ENCODE results near the gene DRD1.
"Not testable (repeated sequence)": the region's sequence is repeated elsewhere in the genome, so short reads cannot be mapped to it uniquely, and the experiment has no call there.

Gene DRD1

GRCh38 chr5:175410926-175411325 is 33.1 kb downstream of the DRD1 start:
- Histone ChIP-seq H3K4me3 (ENCODE audit: low read length) (no peak overlapping the region), H3K4me1 (ENCODE audit: control insufficient read depth, insufficient read depth, low read length) (no peaks in the 10 kb centered on the region), H3K27ac (ENCODE audit: low read depth, low read length) (no peak overlapping the region), H3K36me3 (ENCODE audit: control insufficient read depth, insufficient read depth, low read length) (no peaks in the 10 kb centered on the region), H3K27me3 (ENCODE audit: control insufficient read depth, insufficient read depth, low read length) (no peaks in the 10 kb centered on the region), H3K9ac (ENCODE audit: low read length) (no peak overlapping the region)

DNA sequence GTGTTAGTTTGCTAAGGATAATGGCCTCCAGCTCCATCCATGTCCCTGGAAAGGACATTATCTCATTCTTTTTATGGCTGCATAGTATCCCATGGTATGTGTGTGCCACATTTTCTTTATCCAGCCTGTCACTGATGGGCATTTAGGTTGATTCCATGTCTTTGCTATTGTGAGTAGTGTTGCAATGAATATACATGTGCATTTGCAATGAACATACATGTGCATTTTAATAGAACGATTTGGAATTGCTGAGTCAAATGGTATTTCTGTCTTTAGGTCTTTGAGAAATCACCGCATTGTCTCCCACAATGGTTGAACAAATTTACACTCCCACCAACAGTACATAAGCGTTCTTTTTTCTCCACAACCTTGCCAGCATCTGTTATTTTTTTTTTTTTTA is 37.7 kb downstream of the DRD1 start:
- Histone ChIP-seq H3K36me3 (ENCODE audit: control insufficient read depth, insufficient read depth, low read length) (no peaks in the 10 kb centered on the region), H3K4me1 (ENCODE audit: control insufficient read depth, insufficient read depth, low read length) (no peaks in the 10 kb centered on the region), H3K27me3 (ENCODE audit: control insufficient read depth, insufficient read depth, low read length) (no peaks in the 10 kb centered on the region), H3K27ac (ENCODE audit: low read depth, low read length) (no peak overlapping the region), H3K4me3 (ENCODE audit: low read length) (no peak overlapping the region), H3K9ac (ENCODE audit: low read length) (no peak overlapping the region)

GRCh38 chr5:175397590-175398297 is 46.2 kb downstream of the DRD1 start:
- not testable (repeated sequence) for H3K27ac ChIP-seq (ENCODE audit: low read depth, low read length); H3K9ac ChIP-seq (ENCODE audit: low read length); H3K36me3 ChIP-seq (ENCODE audit: control insufficient read depth, insufficient read depth, low read length); H3K27me3 ChIP-seq (ENCODE audit: control insufficient read depth, insufficient read depth, low read length); H3K4me1 ChIP-seq (ENCODE audit: control insufficient read depth, insufficient read depth, low read length); H3K4me3 ChIP-seq (ENCODE audit: low read length)

DNA sequence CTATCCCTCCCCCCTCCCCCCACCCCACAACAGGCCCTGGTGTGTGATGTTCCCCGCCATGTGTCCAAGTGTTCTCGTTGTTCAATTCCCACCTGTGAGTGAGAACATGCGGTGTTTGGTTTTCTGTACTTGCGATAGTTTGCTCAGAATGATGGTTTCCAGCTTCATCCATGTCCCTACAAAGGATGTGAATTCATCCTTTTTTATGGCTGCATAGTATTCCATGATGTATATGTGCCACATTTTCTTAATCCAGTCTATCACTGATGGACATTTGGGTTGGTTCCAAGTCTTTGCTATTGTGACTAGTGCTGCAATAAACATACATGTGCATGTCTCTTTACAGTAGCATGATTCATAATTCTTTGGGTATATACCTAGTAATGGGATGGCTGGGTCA is 48.6 kb downstream of the DRD1 start:
- H3K4me3 ChIP-seq (ENCODE audit: low read length); H3K27ac ChIP-seq (ENCODE audit: low read depth, low read length); H3K4me1 ChIP-seq (ENCODE audit: control insufficient read depth, insufficient read depth, low read length); H3K36me3 ChIP-seq (ENCODE audit: control insufficient read depth, insufficient read depth, low read length); H3K9ac ChIP-seq (ENCODE audit: low read length); H3K27me3 ChIP-seq (ENCODE audit: control insufficient read depth, insufficient read depth, low read length): not testable (repeated sequence)

DNA sequence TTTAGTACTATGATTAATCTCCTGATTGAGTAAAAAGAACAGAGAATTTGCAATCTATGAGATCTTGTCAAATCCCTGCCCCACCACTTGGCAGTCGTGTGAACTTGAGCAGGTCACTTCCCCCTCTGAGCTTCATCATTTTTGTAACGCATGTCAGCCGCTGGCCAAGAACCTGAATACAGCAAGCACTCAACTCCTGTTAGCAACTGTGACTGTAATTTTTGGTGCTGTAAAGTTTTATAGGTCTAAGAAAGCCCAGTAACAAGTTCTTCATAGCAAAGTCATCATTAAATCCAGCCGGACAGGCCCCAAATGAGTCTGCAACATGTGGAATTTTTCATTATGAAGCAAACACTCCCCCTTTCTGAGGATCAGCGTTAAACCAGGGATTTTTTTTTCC is 49.4 kb downstream of the DRD1 start:
- H3K4me1 ChIP-seq (ENCODE audit: control insufficient read depth, insufficient read depth, low read length), result no peaks in the 10 kb centered on the region
- H3K27ac ChIP-seq (ENCODE audit: low read depth, low read length), result no peak overlapping the region
- no peak overlapping the region for H3K9ac ChIP-seq (ENCODE audit: low read length)
- no peaks in the 10 kb centered on the region for H3K27me3 ChIP-seq (ENCODE audit: control insufficient read depth, insufficient read depth, low read length)
- H3K36me3 ChIP-seq (ENCODE audit: control insufficient read depth, insufficient read depth, low read length), result no peaks in the 10 kb centered on the region
- H3K4me3 ChIP-seq (ENCODE audit: low read length), result no peak overlapping the region

GRCh38 chr5:175393897-175394296 is 50.1 kb downstream of the DRD1 start:
- Histone ChIP-seq H3K36me3 (ENCODE audit: control insufficient read depth, insufficient read depth, low read length) (no peaks in the 10 kb centered on the region), H3K4me1 (ENCODE audit: control insufficient read depth, insufficient read depth, low read length) (no peaks in the 10 kb centered on the region), H3K27me3 (ENCODE audit: control insufficient read depth, insufficient read depth, low read length) (no peaks in the 10 kb centered on the region), H3K4me3 (ENCODE audit: low read length) (no peak overlapping the region), H3K27ac (ENCODE audit: low read depth, low read length) (no peak overlapping the region), H3K9ac (ENCODE audit: low read length) (no peak overlapping the region)

DNA sequence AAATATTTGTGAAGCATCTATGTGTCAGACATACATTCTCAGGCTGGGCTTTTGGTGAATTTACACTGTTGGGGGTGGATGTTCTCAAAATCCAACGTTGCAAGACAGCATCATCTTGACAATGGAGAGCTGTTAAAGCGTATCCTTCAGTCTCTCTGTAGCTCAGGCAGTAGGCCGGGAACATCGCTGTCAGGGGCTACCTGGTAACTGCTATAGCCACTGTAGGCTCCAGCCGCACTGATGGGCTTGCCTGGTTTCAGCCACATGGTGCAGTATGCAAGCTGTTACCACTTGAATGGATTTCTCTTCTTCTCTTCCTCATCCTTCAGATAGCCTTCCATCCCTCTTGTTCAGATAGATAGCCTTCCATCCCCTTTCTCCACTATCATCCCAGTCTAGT is 51.7 kb downstream of the DRD1 start:
- no peak overlapping the region for H3K27ac ChIP-seq (ENCODE audit: low read depth, low read length)
- H3K9ac ChIP-seq (ENCODE audit: low read length), result no peak overlapping the region
- H3K36me3 ChIP-seq (ENCODE audit: control insufficient read depth, insufficient read depth, low read length), result no peaks in the 10 kb centered on the region
- H3K4me1 ChIP-seq (ENCODE audit: control insufficient read depth, insufficient read depth, low read length), result no peaks in the 10 kb centered on the region
- H3K27me3 ChIP-seq (ENCODE audit: control insufficient read depth, insufficient read depth, low read length), result no peaks in the 10 kb centered on the region
- H3K4me3 ChIP-seq (ENCODE audit: low read length), result no peak overlapping the region

GRCh38 chr5:175390352-175391083 is 53.5 kb downstream of the DRD1 start:
- Histone ChIP-seq H3K36me3 (ENCODE audit: control insufficient read depth, insufficient read depth, low read length) (no peaks in the 10 kb centered on the region), H3K9ac (ENCODE audit: low read length) (no peak overlapping the region), H3K27ac (ENCODE audit: low read depth, low read length) (no peak overlapping the region), H3K27me3 (ENCODE audit: control insufficient read depth, insufficient read depth, low read length) (no peaks in the 10 kb centered on the region), H3K4me1 (ENCODE audit: control insufficient read depth, insufficient read depth, low read length) (no peaks in the 10 kb centered on the region), H3K4me3 (ENCODE audit: low read length) (no peak overlapping the region)

Measured in rectal smooth muscle tissue (tissue), 1 donor.